Ovary (tissue), 9 donors: ENCODE measurements around the gene ELP2. TPM values are rescaled to one million over a fixed set of nuclear protein-coding genes. Genes with fewer than 3 reads are reported as not detected.

Experiments used
- DNase-seq, 5 donors: peaks; one replicate each; pipeline ENCODE4 v3.0.0-alpha.2; 2019 to 2020
- H3K27ac ChIP-seq, 2 donors: fragments of 200-600 bp; one replicate each; pipeline versions ENCODE4 v1.5.1 to v1.8.0; 2019 to 2022
- H3K27me3 ChIP-seq: fragments of 200-600 bp; one replicate; pipeline ENCODE4 v1.8.0; 2022
- H3K36me3 ChIP-seq: fragments of 200-600 bp; sonication (generic); one replicate; pipeline ENCODE4 v1.5.1; 2019
- H3K4me1 ChIP-seq: one replicate; pipeline ENCODE4 v1.8.1; 2013; ENCODE audit warnings: mild to moderate bottlenecking, moderate library complexity; ENCODE audit not compliant: insufficient read depth
- H3K4me3 ChIP-seq: fragments of 200-600 bp; sonication (generic); one replicate; pipeline ENCODE4 v1.5.1; 2017
- H3K9me3 ChIP-seq, 2 donors: fragments of 200-600 bp in 1 of 2; sonication (generic) in 1 of 2; one replicate each; pipeline versions ENCODE4 v1.5.1 to v1.8.1; 2013 to 2019; ENCODE audit warnings: mild to moderate bottlenecking in 1 of 2, moderate library complexity in 1 of 2
- EP300 ChIP-seq: sonication (generic); formaldehyde crosslinking; IDR thresholded peaks from one replicate; pipeline ENCODE4 v1.6.1; 2017; ENCODE audit warnings: antibody characterized with exemption
- POLR2A ChIP-seq: fragments of 450-650 bp; IDR thresholded peaks from one replicate; pipeline ENCODE4 v1.6.1; 2017; ENCODE audit warnings: antibody characterized with exemption, mild to moderate bottlenecking, moderate library complexity
- WGBS, 3 donors: extraction: QIAGEN DNeasy Blood & Tissue Kit in 1 of 3; methylation state at CpG; one replicate each; pipeline versions ENCODE4 v1.1.5 to v1.1.7; 2013 to 2017; 5-methylcytosine and 5-hydroxymethylcytosine counted together
- intact Hi-C, 4 donors: fragments of 100-400 bp; cut with DNase I; formaldehyde crosslinking; loops; one replicate each; pipeline versions ENCODE4 v1.11.0 to v1.15.1; 2022 to 2023
- polyA plus RNA-seq, 2 donors: library from polyadenylated mRNA; stranded (reverse); fragments of 200-250 nt in 1 of 2; fragments of 350-450 nt in 1 of 2; fragmentation: Illumina TruSeq in 1 of 2; extraction: RNeasy Lipid Tissue Mini Kit (QIAGEN cat#74804) in 1 of 2; gene quantifications; one replicate each; pipeline ENCODE4 v1.2.3, GENCODE V29; 2013 to 2014
- total RNA-seq, 7 donors: library from RNA; depleted of rRNA in 2 of 7; stranded (reverse); fragments of >200 nt in 2 of 7; fragmentation: NEBNext Ultra II Directional in 3 of 7; extraction: Animal tissue kit (Norgen Biotek cat#: 25700) in 3 of 7; gene quantifications; one replicate each; pipeline versions ENCODE4 v1.1.0 to v1.2.4, GENCODE V29; 2016 to 2023
- TF ChIP-seq, protein P1 (sequence below), 3 donors: fragments of 450-650 bp in 2 of 3; fragments of 200-600 bp in 1 of 3; IDR thresholded peaks; one replicate each; pipeline versions ENCODE4 v1.5.1 to v1.8.0; 2016 to 2022; ENCODE audit warnings: antibody characterized with exemption in 3 of 3, mild to moderate bottlenecking in 1 of 3
- donor health status: DM: no; HTN: no; CAD: no; lungs with moderate emphysema.
- donor health status: DM: no; HTN: no; CAD: no.
- donor health status: Bipolar disorder and iron deficiency.
- donor health status: DM: yes; HTN: yes; CAD: no.
- donor health status: DM: no; HTN: no; CAD: no.
- donor health status: DM: yes; HTN: yes; CAD: no.

The ELP2 gene
- total and polyA plus RNA-seq, 9 donors: 63.6 to 144 (median 105) TPM

DNA sequence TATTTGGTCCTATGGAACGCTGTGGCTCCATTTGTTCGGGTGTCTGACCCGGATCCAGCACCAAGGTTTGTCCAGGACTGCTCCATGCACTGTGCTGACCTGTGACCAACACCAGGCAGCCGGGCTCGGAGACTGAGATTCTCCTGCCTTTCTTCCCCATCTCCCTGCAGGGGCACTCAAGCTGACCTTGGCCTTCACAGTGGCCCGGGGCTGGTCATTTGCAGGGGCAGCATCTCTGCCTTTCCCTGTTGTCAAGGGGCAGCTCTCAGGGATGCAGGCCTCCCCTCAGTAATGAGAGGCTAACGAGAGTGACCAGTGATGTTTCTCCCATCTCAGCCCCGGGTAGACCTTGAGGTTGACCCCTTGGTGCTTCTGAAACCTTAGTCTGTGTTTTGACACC lies 85.1 kb downstream of the ELP2 start:
- TF ChIP-seq, protein P1, sequence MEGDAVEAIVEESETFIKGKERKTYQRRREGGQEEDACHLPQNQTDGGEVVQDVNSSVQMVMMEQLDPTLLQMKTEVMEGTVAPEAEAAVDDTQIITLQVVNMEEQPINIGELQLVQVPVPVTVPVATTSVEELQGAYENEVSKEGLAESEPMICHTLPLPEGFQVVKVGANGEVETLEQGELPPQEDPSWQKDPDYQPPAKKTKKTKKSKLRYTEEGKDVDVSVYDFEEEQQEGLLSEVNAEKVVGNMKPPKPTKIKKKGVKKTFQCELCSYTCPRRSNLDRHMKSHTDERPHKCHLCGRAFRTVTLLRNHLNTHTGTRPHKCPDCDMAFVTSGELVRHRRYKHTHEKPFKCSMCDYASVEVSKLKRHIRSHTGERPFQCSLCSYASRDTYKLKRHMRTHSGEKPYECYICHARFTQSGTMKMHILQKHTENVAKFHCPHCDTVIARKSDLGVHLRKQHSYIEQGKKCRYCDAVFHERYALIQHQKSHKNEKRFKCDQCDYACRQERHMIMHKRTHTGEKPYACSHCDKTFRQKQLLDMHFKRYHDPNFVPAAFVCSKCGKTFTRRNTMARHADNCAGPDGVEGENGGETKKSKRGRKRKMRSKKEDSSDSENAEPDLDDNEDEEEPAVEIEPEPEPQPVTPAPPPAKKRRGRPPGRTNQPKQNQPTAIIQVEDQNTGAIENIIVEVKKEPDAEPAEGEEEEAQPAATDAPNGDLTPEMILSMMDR (IDR thresholded peaks at IDR 0.05): no peak
- TF ChIP-seq EP300: no peak
- no peak for TF ChIP-seq POLR2A
- Histone ChIP-seq H3K27me3 (no peaks in the 10 kb centered on the region), H3K36me3 (no peaks in the 10 kb centered on the region), H3K27ac (no peak overlapping the region), H3K4me1 (peaks cover 12% of the 10 kb centered on the region), H3K4me3 (no peak overlapping the region), H3K9me3 (no peaks in the 10 kb centered on the region)
- DNase-seq: no peak
- WGBS, 3 donors: 90 to 92% (median 91%) methylated on average over 8 of the region's 8 CpGs
- intact Hi-C loops: no loop called here

DNA sequence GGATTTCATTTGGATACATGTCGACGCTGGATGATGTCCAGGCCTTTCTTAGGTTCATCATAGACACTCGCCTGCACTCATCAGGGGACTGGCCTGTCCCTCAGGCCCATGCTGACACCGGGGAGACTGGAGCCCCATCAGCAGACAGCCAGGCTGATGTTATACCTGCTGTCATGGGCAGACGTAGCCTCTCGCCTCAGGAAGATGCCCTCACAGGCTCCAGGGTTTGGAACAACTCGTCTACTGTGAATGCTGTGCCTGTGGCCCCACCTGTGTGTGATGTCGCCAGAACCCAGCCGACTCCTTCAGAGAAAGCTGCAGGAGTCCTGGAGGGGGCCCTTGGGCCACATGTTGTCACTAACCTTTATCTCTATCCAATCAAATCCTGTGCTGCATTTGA lies 85.9 kb downstream of the ELP2 start:
- intact Hi-C loops: no loop called here
- H3K27me3 ChIP-seq: no peaks in the 10 kb centered on the region
- no peak for DNase-seq
- TF ChIP-seq POLR2A (no peak), EP300 (no peak)
- TF ChIP-seq, protein P1 (IDR thresholded peaks at IDR 0.05): no peak
- H3K9me3 ChIP-seq: no peaks in the 10 kb centered on the region
- 91 to 94% (median 91%) methylated on average over 9 of the region's 9 CpGs for WGBS, 3 donors
- H3K27ac ChIP-seq: no peak overlapping the region
- no peak overlapping the region for H3K4me3 ChIP-seq
- H3K4me1 ChIP-seq: peaks cover 12% of the 10 kb centered on the region
- H3K36me3 ChIP-seq: no peaks in the 10 kb centered on the region

DNA sequence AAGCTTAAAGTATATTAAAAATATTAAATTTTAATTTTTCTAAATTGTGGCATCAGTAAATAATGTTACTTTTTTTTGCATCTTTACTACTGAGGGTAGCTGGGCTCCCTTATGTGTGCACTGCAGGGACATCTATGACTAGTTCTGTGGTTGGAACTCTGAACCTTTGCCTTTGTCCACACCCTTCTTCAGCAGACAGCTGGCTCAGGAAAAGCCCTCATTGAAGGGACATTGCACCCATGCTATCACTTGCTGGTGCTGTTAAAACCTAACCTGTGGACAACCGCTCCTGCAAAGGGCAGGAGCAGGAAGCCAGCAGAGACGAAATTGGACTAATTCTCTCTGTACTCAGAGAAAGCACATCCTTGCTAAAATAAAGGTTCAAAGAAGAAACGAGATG lies 87.6 kb downstream of the ELP2 start:
- no peak for TF ChIP-seq POLR2A
- no peak for TF ChIP-seq EP300
- TF ChIP-seq, protein P1 (IDR thresholded peaks at IDR 0.05): no peak
- no peak for DNase-seq
- H3K9me3 ChIP-seq: no peaks in the 10 kb centered on the region
- 90 to 93% (median 92%) methylated on average over 3 of the region's 3 CpGs for WGBS, 3 donors
- no peaks in the 10 kb centered on the region for H3K27me3 ChIP-seq
- H3K4me1 ChIP-seq: peaks cover 9% of the 10 kb centered on the region
- no peaks in the 10 kb centered on the region for H3K36me3 ChIP-seq
- H3K27ac ChIP-seq: no peak overlapping the region
- intact Hi-C loops: no loop called here
- no peak overlapping the region for H3K4me3 ChIP-seq

DNA sequence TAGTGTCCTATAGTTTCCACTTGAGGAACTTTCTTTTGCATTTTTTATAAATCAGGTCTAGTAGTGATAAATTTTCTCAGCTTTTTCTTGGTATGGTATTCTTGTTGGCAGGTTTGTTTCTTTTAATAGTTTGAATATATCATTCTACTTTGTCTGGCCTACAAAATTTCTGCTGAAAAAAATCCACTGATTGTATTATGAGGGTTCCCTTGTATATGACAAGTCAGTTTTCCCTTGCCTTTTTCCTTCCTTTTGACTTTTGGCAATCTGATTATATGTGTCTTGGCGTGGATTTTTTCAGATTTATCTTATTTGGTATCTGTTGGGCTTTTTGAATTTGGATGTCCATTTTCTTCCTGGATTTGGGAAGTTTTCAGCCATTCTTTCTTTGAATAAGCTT lies 99.5 kb downstream of the ELP2 start:
- DNase-seq: no peak
- no peak overlapping the region for H3K27ac ChIP-seq
- no peaks in the 10 kb centered on the region for H3K36me3 ChIP-seq
- H3K4me1 ChIP-seq: no peaks in the 10 kb centered on the region
- no peaks in the 10 kb centered on the region for H3K27me3 ChIP-seq
- no peak for TF ChIP-seq EP300
- no peak for TF ChIP-seq POLR2A
- TF ChIP-seq, protein P1 (IDR thresholded peaks at IDR 0.05): no peak
- intact Hi-C loops: no loop called here
- 81 to 88% (median 82%) methylated on average over 1 of the region's 1 CpG for WGBS, 3 donors
- H3K9me3 ChIP-seq: peaks cover 0 to 3% of the 10 kb centered on the region in 2 donors
- H3K4me3 ChIP-seq: no peak overlapping the region

Other genes with a start within 250 kb of the ELP2 start
- gene RPRD1A, start 62.3 kb upstream of the ELP2 start, total RNA-seq: 10 to 100 TPM; 37.0 to 56.8 (median 43.1) TPM
- 10 to 100 TPM; 19.3 to 32.6 TPM for gene RPRD1A, start 62.3 kb upstream of the ELP2 start, polyA plus RNA-seq
- 10 to 100 TPM; 51.4 to 96.5 (median 57.2) TPM for gene SLC39A6, start 559 bp upstream of the ELP2 start, total RNA-seq
- gene SLC39A6, start 559 bp upstream of the ELP2 start, polyA plus RNA-seq: 10 to 100 TPM; 39.7 to 44.9 TPM
- 10 to 100 TPM in 4 of 7 donors, 1 to 10 TPM in 3; 5.4 to 35.5 (median 12.6) TPM for gene MOCOS, start 57.6 kb downstream of the ELP2 start, total RNA-seq
- 1 to 10 TPM; 6.8 to 7.7 TPM for gene MOCOS, start 57.6 kb downstream of the ELP2 start, polyA plus RNA-seq
- 10 to 100 TPM in 4 of 7 donors, 1 to 10 TPM in 3; 3.5 to 20.0 (median 11.0) TPM for gene FHOD3, start 167.8 kb downstream of the ELP2 start, total RNA-seq
- gene FHOD3, start 167.8 kb downstream of the ELP2 start, polyA plus RNA-seq: 10 to 100 TPM in 1 of 2 donors, 1 to 10 TPM in 1; 5.5 to 62.5 TPM